Psoas muscle (tissue), 8 donors: ENCODE data around the gene ANAPC7. TPM values are rescaled to one million over a fixed set of nuclear protein-coding genes. Genes with fewer than 3 reads are reported as not detected.
"Not testable (repeated sequence)": the region's sequence is repeated elsewhere in the genome, so short reads cannot be mapped to it uniquely, and the experiment has no call there.

ENCODE experiments used
- ATAC-seq, 4 donors: fragments of 200-7000 bp; cut with Tn5 transposase; one replicate each; pipeline ENCODE4 v1.9.1; 2020; ENCODE audit warnings: moderate library complexity in 3 of 4, mild to moderate bottlenecking in 2 of 4
- DNase-seq, 2 donors: peaks; one replicate each; pipeline ENCODE4 v3.0.0-alpha.2; 2020
- H3K27ac ChIP-seq: fragments of 200-600 bp; one replicate; pipeline ENCODE4 v1.8.0; 2022
- H3K27me3 ChIP-seq, 3 donors: fragments of 200-600 bp in 1 of 3; one replicate each; pipeline versions ENCODE4 v1.6.1 to v1.8.0; 2013 to 2022; ENCODE audit warnings: low read length in 2 of 3, mild to moderate bottlenecking in 2 of 3, moderate library complexity in 1 of 3; ENCODE audit not compliant: insufficient read depth in 3 of 3
- H3K36me3 ChIP-seq, 2 donors: fragments of 200-600 bp in 1 of 2; one replicate each; pipeline versions ENCODE4 v1.6.1 to v1.8.0; 2013 to 2022; ENCODE audit warnings: low read depth in 1 of 2, mild to moderate bottlenecking in 1 of 2, moderate library complexity in 1 of 2; ENCODE audit not compliant: insufficient read depth in 1 of 2
- H3K4me1 ChIP-seq: fragments of 200-600 bp; one replicate; pipeline ENCODE4 v1.8.0; 2022
- H3K4me3 ChIP-seq: fragments of 200-600 bp; one replicate; pipeline ENCODE4 v1.8.0; 2022; ENCODE audit warnings: mild to moderate bottlenecking
- H3K9me3 ChIP-seq: fragments of 200-600 bp; one replicate; pipeline ENCODE4 v1.8.0; 2022
- WGBS, 3 donors: extraction: QIAGEN DNeasy Blood & Tissue Kit; methylation state at CpG; one replicate each; pipeline versions ENCODE4 v1.1.6 to v1.1.7; 2013; 5-methylcytosine and 5-hydroxymethylcytosine counted together
- intact Hi-C, 2 donors: fragments of 100-400 bp; cut with DNase I; formaldehyde crosslinking; loops; one replicate each; pipeline versions ENCODE4 v1.11.0 to v1.14.2; 2022
- polyA plus RNA-seq, 3 donors: library from polyadenylated mRNA; stranded (reverse); fragments of 200-250 nt; gene quantifications; one replicate each; pipeline ENCODE4 v1.2.3, GENCODE V29; 2013
- total RNA-seq, 4 donors: library from RNA; stranded (reverse); fragmentation: NEBNext Ultra II Directional in 2 of 4; extraction: Animal tissue kit (Norgen Biotek cat#: 25700) in 2 of 4; gene quantifications; one replicate each; pipeline versions ENCODE4 v1.2.1 to v1.2.4, GENCODE V29; 2021 to 2023
- TF ChIP-seq, protein P1 (sequence below): fragments of 200-600 bp; IDR thresholded peaks from one replicate; pipeline ENCODE4 v1.8.0; 2022; ENCODE audit warnings: antibody characterized with exemption
- donor health status: healthy with polysubstance abuse.
- donor health status: DM: no; HTN: no; CAD: no; lungs with moderate emphysema.
- donor health status: Bipolar disorder and iron deficiency.
- donor health status: healthy.
- donor health status: DM: yes; HTN: yes; CAD: no.
- donor health status: DM: no; HTN: no; CAD: no.
- donor health status: DM: no; HTN: no; CAD: no.
- donor health status: DM: yes; HTN: yes; CAD: no.

ANAPC7 gene
- total and polyA plus RNA-seq, 7 donors, result 20.8 to 43.9 (median 35.1) TPM

DNA sequence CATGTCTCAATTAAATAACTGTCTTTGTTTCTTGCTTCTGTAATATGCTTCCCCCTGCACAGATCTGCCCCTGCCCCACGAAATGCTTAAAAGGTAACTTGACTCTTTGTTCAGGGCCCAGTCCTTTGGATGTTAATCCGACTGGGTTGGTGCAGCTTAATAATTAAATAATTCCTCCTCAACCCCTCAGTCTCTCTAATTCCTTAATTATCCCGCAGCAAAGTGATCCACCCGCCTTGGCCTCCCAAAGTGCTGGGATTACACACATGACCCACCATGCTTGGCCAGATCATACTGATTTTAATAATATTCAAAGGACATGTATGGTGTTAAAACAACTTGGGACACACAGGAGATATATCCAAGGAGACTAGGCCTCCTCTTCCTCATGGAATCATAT lies 18.2 kb upstream of the ANAPC7 start:
- WGBS, 3 donors, result 61 to 77% (median 63%) methylated on average over 4 of the region's 4 CpGs
- H3K27me3 ChIP-seq, result peaks cover 0 to 6% (median 0%) of the 10 kb centered on the region in 3 donors
- no peak overlapping the region for H3K27ac ChIP-seq
- intact Hi-C loops, result no loop called here
- H3K4me3 ChIP-seq, result no peak overlapping the region
- H3K9me3 ChIP-seq, result no peaks in the 10 kb centered on the region
- H3K4me1 ChIP-seq, result no peaks in the 10 kb centered on the region
- ATAC-seq, result no peak
- H3K36me3 ChIP-seq, result no peaks in the 10 kb centered on the region
- no peak for DNase-seq
- TF ChIP-seq, protein P1, sequence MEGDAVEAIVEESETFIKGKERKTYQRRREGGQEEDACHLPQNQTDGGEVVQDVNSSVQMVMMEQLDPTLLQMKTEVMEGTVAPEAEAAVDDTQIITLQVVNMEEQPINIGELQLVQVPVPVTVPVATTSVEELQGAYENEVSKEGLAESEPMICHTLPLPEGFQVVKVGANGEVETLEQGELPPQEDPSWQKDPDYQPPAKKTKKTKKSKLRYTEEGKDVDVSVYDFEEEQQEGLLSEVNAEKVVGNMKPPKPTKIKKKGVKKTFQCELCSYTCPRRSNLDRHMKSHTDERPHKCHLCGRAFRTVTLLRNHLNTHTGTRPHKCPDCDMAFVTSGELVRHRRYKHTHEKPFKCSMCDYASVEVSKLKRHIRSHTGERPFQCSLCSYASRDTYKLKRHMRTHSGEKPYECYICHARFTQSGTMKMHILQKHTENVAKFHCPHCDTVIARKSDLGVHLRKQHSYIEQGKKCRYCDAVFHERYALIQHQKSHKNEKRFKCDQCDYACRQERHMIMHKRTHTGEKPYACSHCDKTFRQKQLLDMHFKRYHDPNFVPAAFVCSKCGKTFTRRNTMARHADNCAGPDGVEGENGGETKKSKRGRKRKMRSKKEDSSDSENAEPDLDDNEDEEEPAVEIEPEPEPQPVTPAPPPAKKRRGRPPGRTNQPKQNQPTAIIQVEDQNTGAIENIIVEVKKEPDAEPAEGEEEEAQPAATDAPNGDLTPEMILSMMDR, result no peak

DNA sequence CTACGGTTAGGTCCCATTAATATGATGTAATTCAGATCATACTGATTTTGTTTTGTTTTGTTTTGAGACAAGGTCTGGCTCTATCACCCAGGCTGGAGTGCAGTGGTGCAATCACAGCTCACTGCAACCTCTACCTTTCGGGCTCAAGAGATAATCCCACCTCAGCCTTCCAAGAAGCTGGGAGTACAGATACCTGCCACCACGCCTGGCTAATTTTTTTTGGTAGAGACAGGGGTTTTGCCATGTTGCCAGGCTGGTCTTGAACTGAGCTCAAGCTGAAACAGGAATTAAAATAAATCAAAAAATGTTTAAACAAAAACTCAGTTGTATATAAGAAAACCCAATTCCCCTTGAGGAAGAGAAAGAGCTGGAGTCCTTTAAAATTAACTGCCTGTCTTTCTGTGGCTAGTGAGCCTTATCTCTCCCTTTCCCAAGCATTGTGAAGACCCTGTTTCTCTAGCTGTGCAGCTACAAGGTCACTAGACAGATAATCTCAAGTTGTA lies 17.7 kb upstream of the ANAPC7 start:
- no peak for DNase-seq
- Histone ChIP-seq H3K36me3 (no peaks in the 10 kb centered on the region), H3K4me3 (no peak overlapping the region), H3K27me3 (peaks cover 0 to 9% (median 0%) of the 10 kb centered on the region in 3 donors), H3K4me1 (no peaks in the 10 kb centered on the region), H3K9me3 (no peaks in the 10 kb centered on the region), H3K27ac (no peak overlapping the region)
- 58 to 78% (median 63%) methylated on average over 3 of the region's 3 CpGs for WGBS, 3 donors
- intact Hi-C loops, result no loop called here
- TF ChIP-seq, protein P1, result no peak
- no peak for ATAC-seq

DNA sequence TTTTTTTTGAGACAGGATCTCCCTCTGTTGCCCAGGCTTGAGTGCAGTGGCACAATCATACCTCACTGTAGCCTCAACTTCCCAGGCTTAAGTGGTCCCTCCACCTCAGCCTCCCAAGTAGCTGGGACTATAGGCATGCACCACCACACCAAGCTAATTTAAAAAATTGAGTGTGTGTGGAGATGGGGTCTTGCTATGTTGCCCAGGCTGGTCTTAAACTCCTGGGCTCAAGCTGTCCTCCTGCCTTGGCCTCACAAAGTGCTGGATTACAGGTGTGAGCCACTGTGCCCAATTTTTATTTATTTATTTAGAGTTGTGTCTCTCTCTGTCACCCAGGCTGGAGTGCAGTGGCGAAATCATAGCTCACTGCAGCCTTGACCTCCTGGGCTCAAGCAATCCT lies 17.1 kb upstream of the ANAPC7 start:
- ATAC-seq, H3K9me3 ChIP-seq, H3K27me3 ChIP-seq: not testable (repeated sequence)

DNA sequence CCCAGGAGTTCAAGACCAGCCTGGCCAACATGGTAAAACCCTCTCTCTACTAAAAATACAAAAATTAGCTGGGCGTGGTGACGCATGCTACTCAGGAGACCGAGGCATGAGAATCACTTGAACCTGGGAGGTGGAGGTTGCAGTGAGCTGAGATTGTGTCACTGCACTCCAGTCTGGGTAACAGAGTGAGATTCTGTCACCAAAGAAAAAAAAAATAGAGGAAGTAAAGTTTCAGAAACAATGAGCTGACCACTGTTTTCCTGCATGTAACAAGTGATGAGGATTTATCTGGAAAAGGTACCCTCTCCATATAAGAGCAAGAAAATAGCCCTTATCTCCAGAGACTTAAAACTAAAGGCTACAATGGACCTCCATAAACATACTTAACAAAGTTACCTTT lies 13.6 kb upstream of the ANAPC7 start:
- WGBS, 3 donors, result 78 to 86% (median 83%) methylated on average over 3 of the region's 3 CpGs
- H3K36me3 ChIP-seq, H3K4me3 ChIP-seq, H3K4me1 ChIP-seq, H3K9me3 ChIP-seq, DNase-seq, H3K27ac ChIP-seq, ATAC-seq, intact Hi-C loops, H3K27me3 ChIP-seq: not testable (repeated sequence)

More for the DNA sequence above, 17.1 kb upstream of the ANAPC7 start:
- WGBS, 3 donors, result 91 to 100% (median 95%) methylated on average over 1 of the region's 1 CpG
- H3K36me3 ChIP-seq, H3K27ac ChIP-seq, DNase-seq, H3K4me3 ChIP-seq, H3K4me1 ChIP-seq, intact Hi-C loops: not testable (repeated sequence)

DNA sequence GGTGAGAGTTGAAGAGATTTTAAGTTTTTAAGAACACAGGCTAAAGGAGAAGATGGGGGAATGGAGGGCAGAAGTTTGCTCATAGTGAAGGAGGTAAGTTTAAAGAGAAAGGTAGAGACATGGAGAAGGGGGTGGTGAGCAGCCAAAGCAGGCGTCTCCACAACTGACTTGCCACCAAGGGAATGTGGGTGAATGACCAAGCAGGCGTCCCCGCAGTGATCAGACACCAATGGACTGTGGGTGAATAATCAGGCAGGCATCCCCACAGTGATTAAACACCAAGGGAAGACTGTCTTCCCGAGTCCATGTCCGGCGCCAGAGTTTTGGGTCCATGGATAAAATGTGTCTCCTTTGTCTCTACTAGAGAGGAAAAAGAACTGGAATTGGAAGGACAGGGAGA lies 6.6 kb upstream of the ANAPC7 start:
- WGBS, 3 donors, result 83 to 90% (median 86%) methylated on average over 6 of the region's 6 CpGs
- H3K27me3 ChIP-seq, H3K4me3 ChIP-seq, ATAC-seq, H3K36me3 ChIP-seq, DNase-seq, H3K27ac ChIP-seq, H3K9me3 ChIP-seq, H3K4me1 ChIP-seq, intact Hi-C loops: not testable (repeated sequence)

DNA sequence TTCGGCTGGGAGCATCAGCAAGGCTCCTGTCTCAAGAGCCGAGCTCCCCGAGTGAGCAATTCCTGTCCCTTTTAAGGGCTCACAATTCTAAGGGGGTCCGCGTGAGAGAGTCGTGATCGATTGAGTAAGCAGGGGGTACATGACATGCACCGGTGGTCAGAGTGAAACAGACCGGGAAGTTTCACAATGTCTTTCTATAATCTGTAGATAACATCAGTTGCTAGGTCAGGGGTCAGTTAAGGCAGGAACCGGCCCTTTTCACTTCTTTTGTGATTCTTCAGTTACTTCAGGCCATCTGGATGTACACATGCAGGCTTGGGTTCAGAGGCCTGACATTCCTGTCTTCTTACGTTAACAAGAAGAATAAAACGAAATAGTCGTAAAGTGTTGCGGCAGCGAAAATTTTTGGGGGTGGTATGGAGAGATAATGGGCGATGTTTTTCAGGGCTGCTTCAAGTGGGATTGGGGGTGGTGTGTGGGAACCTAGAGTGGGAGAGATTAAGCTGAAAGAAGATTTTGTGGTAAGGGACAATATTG lies 1.7 kb upstream of the ANAPC7 start:
- H3K9me3 ChIP-seq, H3K27me3 ChIP-seq, ATAC-seq, H3K4me3 ChIP-seq, intact Hi-C loops, DNase-seq, H3K27ac ChIP-seq, H3K4me1 ChIP-seq: not testable (repeated sequence)
- H3K36me3 ChIP-seq, result peaks cover 0 to 17% of the 10 kb centered on the region in 2 donors
- WGBS, 3 donors, result 95 to 96% (median 95%) methylated on average over 16 of the region's 16 CpGs
